AG04449 (cell line): ENCODE data around the gene VWA5B1.

Experiments
- CTCF ChIA-PET: fragments of 350-600 bp; formaldehyde crosslinking; extraction: SDS; loops from one replicate; lab custom pipeline; 2021; ENCODE audit warnings: antibody characterized with exemption; lab: Yijun Ruan, JAX
- POLR2A ChIA-PET: fragments of 400-600, 350-600 bp; formaldehyde crosslinking; extraction: SDS; loops from one replicate; lab custom pipeline; 2020; ENCODE audit warnings: antibody characterized with exemption, inconsistent platforms; lab: Yijun Ruan, JAX
- DNase-seq: peaks from one replicate; pipeline ENCODE4 v3.0.0-alpha.2; 2010; ENCODE audit warnings: low read depth, low spot score
- H3K4me3 ChIP-seq: 2 replicates; pipeline ENCODE4 v1.5.1; 2011; ENCODE audit warnings: low read depth, mild to moderate bottlenecking, control low read depth, low read length
- CTCF ChIP-seq: IDR thresholded peaks from one replicate; pipeline ENCODE4 v1.5.1; 2011; ENCODE audit warnings: mild to moderate bottlenecking, moderate library complexity, low read length, control low read depth, inconsistent platforms; ENCODE audit not compliant: insufficient read depth; ENCODE audit errors: missing control alignments

Gene VWA5B1

GRCh38 chr1:20318521-20318920 is 27.8 kb downstream of the VWA5B1 start:
- H3K4me3 ChIP-seq, result no peak overlapping the region
- CTCF ChIA-PET, result interaction anchor here (0.8 kb wide), 1 partner anchor 585 kb away, joined by 3 read pairs; no protein-coding TSS in a partner anchor
- DNase-seq, result no peak
- POLR2A ChIA-PET, result no interaction called here
- TF ChIP-seq CTCF, result no peak

GRCh38 chr1:20318971-20319370 is 28.3 kb downstream of the VWA5B1 start:
- no peak for TF ChIP-seq CTCF
- no peak for DNase-seq
- ChIA-PET CTCF (interaction anchor here (0.8 kb wide), 1 partner anchor 585 kb away, joined by 3 read pairs; no protein-coding TSS in a partner anchor), POLR2A (no interaction called here)
- no peak overlapping the region for H3K4me3 ChIP-seq

GRCh38 chr1:20319456-20320220 is 29.0 kb downstream of the VWA5B1 start:
- TF ChIP-seq CTCF, result no peak
- POLR2A ChIA-PET, result no interaction called here
- H3K4me3 ChIP-seq, result no peak overlapping the region
- DNase-seq, result no peak
- CTCF ChIA-PET, result interaction anchor here (0.8 to 1.1 kb wide), 3 partner anchors 19 to 586 kb away, joined by 3 read pairs; no protein-coding TSS in a partner anchor

GRCh38 chr1:20320704-20321103 is 30.0 kb downstream of the VWA5B1 start:
- CTCF ChIA-PET, result interaction anchor here (0.8 to 0.9 kb wide), 2 partner anchors 9 to 46 kb away, joined by 3 read pairs; no protein-coding TSS in a partner anchor
- no peak overlapping the region for H3K4me3 ChIP-seq
- POLR2A ChIA-PET, result no interaction called here
- no peak for TF ChIP-seq CTCF
- DNase-seq, result no peak

- ChIA-PET CTCF (no interaction called here), POLR2A (no interaction called here)
- no peak for DNase-seq
- no peak overlapping the region for H3K4me3 ChIP-seq
- no peak for TF ChIP-seq CTCF
Observed at GRCh38 chr1:20321573-20321972, 30.9 kb downstream of the VWA5B1 start.

GRCh38 chr1:20322081-20322824 is 31.6 kb downstream of the VWA5B1 start:
- no peak overlapping the region for H3K4me3 ChIP-seq
- CTCF ChIA-PET, result no interaction called here
- POLR2A ChIA-PET, result no interaction called here
- no peak for DNase-seq
- no peak for TF ChIP-seq CTCF
